IMR-90 (cell line): ENCODE measurements around the gene CYP2D6. TPM values are rescaled to one million over a fixed set of nuclear protein-coding genes. Genes with fewer than 3 reads are reported as not detected.
"Not testable (repeated sequence)": the region's sequence is repeated elsewhere in the genome, so short reads cannot be mapped to it uniquely, and the experiment has no call there.

Source experiments
- ATAC-seq: fragments of 200-7000 bp; cut with Tn5 transposase; 2 replicates; pipeline ENCODE4 v1.9.1; 2020; ENCODE audit warnings: low read depth, mild to moderate bottlenecking, moderate library complexity
- BruUV-seq: library from RNA; stranded (reverse); fragments of 400-500 nt; replicated peaks from 2 replicates; lab custom pipeline; 2021; lab: Mats Ljungman, UMichigan
- CTCF ChIA-PET: fragments of 300-600 bp; formaldehyde crosslinking; extraction: SDS; loops from one replicate; lab custom pipeline; 2021; ENCODE audit warnings: antibody characterized with exemption; lab: Yijun Ruan, JAX
- POLR2A ChIA-PET: fragments of 300-600 bp; sonication (Branson Sonifier 250); formaldehyde crosslinking; loops from one replicate; lab custom pipeline; 2022; ENCODE audit warnings: antibody characterized with exemption; ENCODE audit not compliant: unreplicated experiment; lab: Charles Lee
- DNase-seq: peaks from one replicate; pipeline ENCODE4 v3.0.0; 2013
- H2AFZ ChIP-seq: replicated peaks from 2 replicates; pipeline ENCODE3; 2013; ENCODE audit warnings: low read length, mild to moderate bottlenecking; ENCODE audit not compliant: poor library complexity
- H2AK5ac ChIP-seq: 2 replicates; pipeline ENCODE4 v1.6.1; 2013; ENCODE audit warnings: low read depth, low read length, inconsistent platforms
- H2AK9ac ChIP-seq: replicated peaks from 2 replicates; pipeline ENCODE3; 2013; ENCODE audit warnings: mild to moderate bottlenecking, low read depth, low read length, moderate library complexity; ENCODE audit not compliant: poor library complexity
- H2BK120ac ChIP-seq: 2 replicates; pipeline ENCODE4 v1.6.1; 2013; ENCODE audit warnings: low read depth, low read length, inconsistent platforms
- H2BK15ac ChIP-seq: 3 replicates; pipeline ENCODE4 v1.6.1; 2013; ENCODE audit warnings: low read depth, low read length, inconsistent platforms
- H2BK20ac ChIP-seq: 2 replicates; pipeline ENCODE4 v1.6.1; 2013; ENCODE audit warnings: low read depth, mild to moderate bottlenecking, inconsistent platforms, low read length, moderate library complexity
- H2BK5ac ChIP-seq: 2 replicates; pipeline ENCODE4 v1.6.1; 2013; ENCODE audit warnings: mild to moderate bottlenecking, low read depth, low read length, inconsistent platforms; ENCODE audit not compliant: poor library complexity, severe bottlenecking
- H3K14ac ChIP-seq: replicated peaks from 2 replicates; pipeline ENCODE4 v1.6.1; 2013; ENCODE audit warnings: low read depth, low read length, inconsistent platforms
- H3K18ac ChIP-seq: 2 replicates; pipeline ENCODE4 v1.6.1; 2013; ENCODE audit warnings: low read depth, low read length, control low read depth
- H3K23ac ChIP-seq: 2 replicates; pipeline ENCODE4 v1.6.1; 2013; ENCODE audit warnings: low read depth, low read length, inconsistent platforms
- H3K27ac ChIP-seq: 2 replicates; pipeline ENCODE4 v1.5.1; 2013; ENCODE audit warnings: mild to moderate bottlenecking, control low read depth, low read length; ENCODE audit not compliant: insufficient read depth
- H3K27me3 ChIP-seq: 2 replicates; pipeline ENCODE4 v1.6.1; 2013; ENCODE audit warnings: low read length; ENCODE audit not compliant: control insufficient read depth, insufficient read depth
- H3K36me3 ChIP-seq: 2 replicates; pipeline ENCODE4 v1.6.1; 2013; ENCODE audit warnings: low read length, mixed read lengths; ENCODE audit not compliant: control insufficient read depth, insufficient read depth
- H3K4ac ChIP-seq: 2 replicates; pipeline ENCODE4 v1.6.1; 2013; ENCODE audit warnings: low read depth, low read length, inconsistent platforms
- H3K4me1 ChIP-seq: 2 replicates; pipeline ENCODE4 v1.6.1; 2013; ENCODE audit warnings: low read length, mixed read lengths; ENCODE audit not compliant: control insufficient read depth, insufficient read depth
- H3K4me2 ChIP-seq: 2 replicates; pipeline ENCODE4 v1.6.1; 2013; ENCODE audit warnings: low read depth, mild to moderate bottlenecking, control low read depth, low read length, moderate library complexity
- H3K4me3 ChIP-seq: 2 replicates; pipeline ENCODE4 v1.5.1; 2013; ENCODE audit warnings: low read depth, mild to moderate bottlenecking, control low read depth, low read length, moderate library complexity; ENCODE audit not compliant: insufficient read depth
- H3K56ac ChIP-seq: 2 replicates; pipeline ENCODE4 v1.6.1; 2013; ENCODE audit warnings: low read length, inconsistent platforms; ENCODE audit not compliant: insufficient read depth; ENCODE audit errors: extremely low read depth
- H3K79me1 ChIP-seq, 2 experiments: 2 replicates each; pipeline ENCODE4 v1.6.1; 2013; ENCODE audit warnings: low read length in 2 of 2, inconsistent platforms in 1 of 2, low read depth in 1 of 2
- H3K9ac ChIP-seq: 2 replicates; pipeline ENCODE4 v1.6.1; 2013; ENCODE audit warnings: low read depth, low read length, control low read depth
- H3K9me1 ChIP-seq: 2 replicates; pipeline ENCODE4 v1.6.1; 2013; ENCODE audit warnings: low read length, inconsistent platforms; ENCODE audit not compliant: insufficient read depth
- H3K9me3 ChIP-seq: 2 replicates; pipeline ENCODE4 v1.6.1; 2013; ENCODE audit warnings: low read length; ENCODE audit not compliant: control insufficient read depth, insufficient read depth
- H4K20me1 ChIP-seq: 2 replicates; pipeline ENCODE4 v1.6.1; 2013; ENCODE audit warnings: low read length, inconsistent platforms; ENCODE audit not compliant: insufficient read depth
- H4K5ac ChIP-seq: 2 replicates; pipeline ENCODE4 v1.6.1; 2013; ENCODE audit warnings: mild to moderate bottlenecking, low read depth, low read length, control low read depth
- H4K8ac ChIP-seq, 2 experiments: 2 replicates each; pipeline ENCODE4 v1.6.1; 2013; ENCODE audit warnings: low read depth in 2 of 2, low read length in 2 of 2, control low read depth in 1 of 2, inconsistent platforms in 1 of 2
- H4K91ac ChIP-seq: 2 replicates; pipeline ENCODE4 v1.6.1; 2013; ENCODE audit warnings: low read depth, low read length, inconsistent platforms; ENCODE audit not compliant: insufficient read depth
- WGBS, 2 experiments: methylation state at CpG; one replicate each; pipeline versions ENCODE4 v1.1.5 to v1.1.7; 2013; ENCODE audit warnings: missing lambda C conversion rate in 2 of 2; ENCODE audit not compliant: insufficient read length in 1 of 2; ENCODE audit errors: extremely low coverage in 2 of 2; 5-methylcytosine and 5-hydroxymethylcytosine counted together
- dilution Hi-C: fragments of 300-500 bp; cut with HindIII; formaldehyde crosslinking; loops from one replicate; pipeline ENCODE4 v1.14.3; 2018; ENCODE audit warnings: low sequenced_read_pairs; ENCODE audit not compliant: unreplicated experiment
- in situ Hi-C: fragments of 300-500 bp; cut with MboI; formaldehyde crosslinking; loops from 3 replicates; pipeline ENCODE4 v1.14.3; 2019; ENCODE audit warnings: low sequenced_read_pairs, inconsistent platforms, mixed read lengths
- intact Hi-C: fragments of 100-400 bp; cut with micrococcal nuclease; formaldehyde crosslinking; loops from 2 replicates; pipeline ENCODE4 v1.10.0; 2022
- polyA plus RNA-seq, 3 experiments: library from polyadenylated mRNA; depleted of rRNA; stranded (reverse); fragments of >200 nt; gene quantifications; 2 replicates each; pipeline ENCODE4 v1.2.3, GENCODE V29; 2012; ENCODE audit warnings: low replicate concordance in 1 of 3
- total RNA-seq: library from RNA; depleted of rRNA; stranded (reverse); fragments of >200 nt; gene quantifications from 2 replicates; pipeline ENCODE4 v1.2.3, GENCODE V29; 2012
- TF ChIP-seq, protein P1 (sequence below): fragments of 150-350 bp; IDR thresholded peaks from 2 replicates; pipeline ENCODE4 v1.6.1; 2016; ENCODE audit warnings: low read depth, mild to moderate bottlenecking, low read length, moderate library complexity, borderline replicate concordance

Gene CYP2D6
- total and polyA plus RNA-seq, 2 of the 4 experiments (the other 2 are of a cell fraction), result under 0.01 to 0.24 TPM

DNA sequence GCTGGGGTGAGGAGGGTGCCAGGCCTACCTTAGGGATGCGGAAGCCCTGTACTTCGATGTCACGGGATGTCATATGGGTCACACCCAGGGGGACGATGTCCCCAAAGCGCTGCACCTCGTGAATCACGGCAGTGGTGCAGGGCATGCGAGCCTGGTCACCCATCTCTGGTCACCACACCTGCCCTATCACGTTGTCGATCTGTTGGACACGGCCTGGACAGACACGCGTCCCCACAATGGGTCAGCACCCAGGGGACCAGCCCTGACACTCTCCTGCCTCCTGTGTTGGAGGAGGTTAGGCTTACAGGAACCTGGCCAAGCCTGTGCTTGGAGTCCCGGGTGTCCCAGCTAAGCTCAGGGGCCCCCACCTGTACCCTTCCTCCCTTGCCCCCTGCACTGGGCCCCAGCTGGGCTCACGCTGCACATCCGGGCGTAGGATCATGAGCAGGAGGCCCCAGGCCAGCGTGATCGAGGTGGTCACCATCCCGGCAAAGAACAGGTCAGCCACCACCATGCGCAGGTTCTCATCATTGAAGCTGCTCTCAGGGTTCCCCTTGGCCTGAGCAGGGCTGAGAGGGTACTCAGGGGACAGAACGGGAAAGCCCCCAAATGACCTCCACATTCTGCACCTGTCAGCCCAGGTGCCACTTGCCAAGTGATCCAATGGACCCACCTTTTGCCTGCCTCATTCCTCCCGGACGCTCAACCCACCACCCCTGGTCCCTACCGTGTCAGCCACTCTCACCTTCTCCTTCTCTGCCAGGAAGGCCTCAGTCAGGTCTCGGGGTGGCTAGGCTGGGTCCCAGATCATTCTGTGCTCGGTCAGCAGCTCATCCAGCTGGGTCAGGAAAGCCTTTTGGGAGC is 20.3 kb upstream of the CYP2D6 start (continued):
- TF ChIP-seq, protein P1, sequence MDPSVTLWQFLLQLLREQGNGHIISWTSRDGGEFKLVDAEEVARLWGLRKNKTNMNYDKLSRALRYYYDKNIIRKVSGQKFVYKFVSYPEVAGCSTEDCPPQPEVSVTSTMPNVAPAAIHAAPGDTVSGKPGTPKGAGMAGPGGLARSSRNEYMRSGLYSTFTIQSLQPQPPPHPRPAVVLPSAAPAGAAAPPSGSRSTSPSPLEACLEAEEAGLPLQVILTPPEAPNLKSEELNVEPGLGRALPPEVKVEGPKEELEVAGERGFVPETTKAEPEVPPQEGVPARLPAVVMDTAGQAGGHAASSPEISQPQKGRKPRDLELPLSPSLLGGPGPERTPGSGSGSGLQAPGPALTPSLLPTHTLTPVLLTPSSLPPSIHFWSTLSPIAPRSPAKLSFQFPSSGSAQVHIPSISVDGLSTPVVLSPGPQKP, result no peak

DNA sequence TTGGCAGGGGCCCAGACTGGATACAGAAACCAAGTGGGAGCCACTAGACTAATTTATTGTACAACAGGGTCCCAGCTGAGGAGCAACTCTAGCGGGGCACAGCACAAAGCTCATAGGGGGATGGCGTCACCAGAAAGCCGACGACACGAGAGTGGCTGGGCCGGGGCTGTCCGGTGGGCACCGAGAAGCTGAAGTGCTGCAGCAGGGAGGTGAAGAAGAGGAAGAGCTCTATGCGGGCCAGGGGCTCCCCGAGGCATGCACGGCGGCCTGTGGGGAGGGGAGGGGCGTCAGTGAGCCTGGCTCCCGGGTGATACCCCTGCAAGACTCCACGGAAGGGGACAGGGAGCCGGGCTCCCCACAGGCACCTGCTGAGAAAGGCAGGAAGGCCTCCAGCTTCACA is 19.2 kb upstream of the CYP2D6 start:
- DNase-seq, in situ Hi-C loops, CTCF ChIA-PET: not testable (repeated sequence)

More for the DNA sequence above, 19.2 kb upstream of the CYP2D6 start:
- H3K27me3 ChIP-seq, H3K23ac ChIP-seq, H4K8ac ChIP-seq, H3K36me3 ChIP-seq, H3K56ac ChIP-seq, H4K20me1 ChIP-seq, H2BK5ac ChIP-seq, H2BK120ac ChIP-seq, H2AK9ac ChIP-seq, H3K4ac ChIP-seq, H3K4me2 ChIP-seq, H3K18ac ChIP-seq, ATAC-seq, H3K9me1 ChIP-seq, H3K79me1 ChIP-seq, H2BK20ac ChIP-seq, H3K9me3 ChIP-seq, BruUV-seq, H3K27ac ChIP-seq, H3K4me3 ChIP-seq, dilution Hi-C loops, H3K4me1 ChIP-seq, H3K9ac ChIP-seq, H3K14ac ChIP-seq, H2AFZ ChIP-seq, intact Hi-C loops, POLR2A ChIA-PET, H4K5ac ChIP-seq, H4K91ac ChIP-seq, H2AK5ac ChIP-seq, H2BK15ac ChIP-seq: not testable (repeated sequence)
- WGBS, 2 experiments, result no CpG with 5 or more reads among the region's 16 CpGs
